Fibroblast of the aortic adventitia (primary cell): ENCODE data around the gene TIRAP. TPM values are rescaled to one million over a fixed set of nuclear protein-coding genes. Genes with fewer than 3 reads are reported as not detected.
A peak's percentile ranks its signal among the peaks of the same experiment; 100 is the strongest.

Experiments
- DNase-seq: peaks from one replicate; pipeline ENCODE4 v3.0.0-alpha.2; 2010; ENCODE audit warnings: low read depth
- H3K4me3 ChIP-seq: 2 replicates; pipeline ENCODE4 v1.5.1; 2011; ENCODE audit warnings: low read depth, mild to moderate bottlenecking, control low read depth, low read length, moderate library complexity
- total RNA-seq: library from RNA; depleted of rRNA; stranded (reverse); fragments of >200 nt; gene quantifications from 2 replicates; pipeline ENCODE4 v1.2.3, GENCODE V29; 2012; ENCODE audit warnings: low replicate concordance
- TF ChIP-seq, protein P1 (sequence below): IDR thresholded peaks from 2 replicates; pipeline ENCODE4 v1.5.1; 2011; ENCODE audit warnings: mild to moderate bottlenecking, low read length, control low read depth, inconsistent platforms; ENCODE audit not compliant: insufficient read depth

TIRAP gene
- total RNA-seq, 1 donor: 5.8 TPM

DNA sequence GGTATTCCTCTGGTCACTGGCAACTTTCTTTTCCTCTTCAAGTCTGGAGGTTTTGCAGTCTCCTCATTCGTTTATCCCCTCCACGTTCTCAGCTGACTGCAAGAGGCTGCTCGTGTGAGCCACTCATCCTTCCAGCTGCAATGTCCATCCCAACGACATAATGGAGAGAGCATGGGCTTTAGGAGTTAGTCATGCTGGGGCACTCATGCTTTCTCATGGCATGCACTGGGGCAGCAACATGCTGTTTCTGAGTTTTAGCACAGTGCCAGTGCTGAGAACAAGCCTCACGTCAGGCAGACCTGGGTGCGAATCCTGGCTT lies 28.1 kb downstream of the TIRAP start:
- no peak for DNase-seq
- no peak overlapping the region for H3K4me3 ChIP-seq
- TF ChIP-seq, protein P1, sequence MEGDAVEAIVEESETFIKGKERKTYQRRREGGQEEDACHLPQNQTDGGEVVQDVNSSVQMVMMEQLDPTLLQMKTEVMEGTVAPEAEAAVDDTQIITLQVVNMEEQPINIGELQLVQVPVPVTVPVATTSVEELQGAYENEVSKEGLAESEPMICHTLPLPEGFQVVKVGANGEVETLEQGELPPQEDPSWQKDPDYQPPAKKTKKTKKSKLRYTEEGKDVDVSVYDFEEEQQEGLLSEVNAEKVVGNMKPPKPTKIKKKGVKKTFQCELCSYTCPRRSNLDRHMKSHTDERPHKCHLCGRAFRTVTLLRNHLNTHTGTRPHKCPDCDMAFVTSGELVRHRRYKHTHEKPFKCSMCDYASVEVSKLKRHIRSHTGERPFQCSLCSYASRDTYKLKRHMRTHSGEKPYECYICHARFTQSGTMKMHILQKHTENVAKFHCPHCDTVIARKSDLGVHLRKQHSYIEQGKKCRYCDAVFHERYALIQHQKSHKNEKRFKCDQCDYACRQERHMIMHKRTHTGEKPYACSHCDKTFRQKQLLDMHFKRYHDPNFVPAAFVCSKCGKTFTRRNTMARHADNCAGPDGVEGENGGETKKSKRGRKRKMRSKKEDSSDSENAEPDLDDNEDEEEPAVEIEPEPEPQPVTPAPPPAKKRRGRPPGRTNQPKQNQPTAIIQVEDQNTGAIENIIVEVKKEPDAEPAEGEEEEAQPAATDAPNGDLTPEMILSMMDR: no peak

DNA sequence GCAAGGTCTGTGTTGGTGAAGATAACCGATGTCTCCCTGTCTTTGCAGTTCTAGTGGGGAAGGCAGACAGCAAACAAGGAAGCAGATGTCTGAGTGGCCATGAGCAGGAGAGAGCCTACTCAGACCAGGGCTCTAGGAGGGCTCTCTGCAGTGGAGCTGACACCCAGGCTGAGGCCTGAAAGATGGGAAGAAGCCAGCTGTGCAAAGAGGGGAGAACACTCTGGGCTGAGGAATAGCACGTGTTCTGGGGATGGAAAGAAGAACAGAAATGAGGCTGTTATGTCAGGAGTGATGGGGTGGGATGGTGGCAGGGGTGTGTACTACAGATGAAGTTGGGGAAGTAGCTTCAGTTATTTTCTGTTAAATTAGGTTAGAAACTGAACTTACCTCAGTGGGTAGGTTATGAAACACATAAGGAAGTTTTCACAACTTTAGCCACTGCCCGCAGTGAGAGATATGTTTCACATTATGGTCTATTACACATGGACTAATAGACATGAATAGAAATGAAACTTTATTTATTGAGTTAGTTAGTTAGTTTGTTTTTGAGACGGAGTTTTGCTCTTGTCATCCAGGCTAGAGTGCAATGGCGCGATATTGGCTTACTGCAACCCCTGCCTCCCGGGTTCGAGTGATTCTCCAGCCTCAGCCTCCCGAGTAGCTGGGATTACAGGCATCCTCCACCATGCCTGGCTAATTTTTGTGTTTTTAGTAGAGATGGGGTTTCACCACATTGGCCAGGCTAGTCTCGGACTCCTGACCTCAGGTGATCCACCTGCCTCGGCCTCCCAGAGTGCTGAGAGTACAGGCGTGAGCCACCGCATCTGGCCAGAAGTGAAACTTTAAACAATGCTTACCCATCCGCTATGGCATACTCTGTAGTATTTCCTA lies 28.8 kb downstream of the TIRAP start:
- DNase-seq: no peak
- H3K4me3 ChIP-seq: no peak overlapping the region
- TF ChIP-seq, protein P1: no peak

DNA sequence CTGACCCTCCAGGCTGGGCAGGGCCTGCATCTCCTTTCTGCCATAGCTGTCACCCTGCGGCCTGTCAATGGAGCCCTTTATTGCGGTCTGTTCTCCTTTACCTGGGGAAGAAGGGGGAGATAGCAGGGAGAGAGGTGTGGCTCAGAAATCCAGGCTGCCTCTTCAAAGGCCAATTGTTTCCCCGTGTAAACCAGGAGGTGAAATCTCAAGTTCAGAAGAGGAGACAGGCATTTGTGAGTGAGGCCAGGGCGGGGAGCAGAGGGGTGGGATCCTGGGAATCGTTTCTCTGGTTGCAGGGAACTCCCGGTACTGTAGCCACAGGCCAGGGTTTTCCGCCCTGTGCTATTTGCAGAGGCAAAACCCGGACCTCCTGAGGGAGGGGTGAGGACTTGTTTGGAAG lies 30.1 kb downstream of the TIRAP start:
- H3K4me3 ChIP-seq: no peak overlapping the region
- no peak for DNase-seq
- TF ChIP-seq, protein P1: no peak

DNA sequence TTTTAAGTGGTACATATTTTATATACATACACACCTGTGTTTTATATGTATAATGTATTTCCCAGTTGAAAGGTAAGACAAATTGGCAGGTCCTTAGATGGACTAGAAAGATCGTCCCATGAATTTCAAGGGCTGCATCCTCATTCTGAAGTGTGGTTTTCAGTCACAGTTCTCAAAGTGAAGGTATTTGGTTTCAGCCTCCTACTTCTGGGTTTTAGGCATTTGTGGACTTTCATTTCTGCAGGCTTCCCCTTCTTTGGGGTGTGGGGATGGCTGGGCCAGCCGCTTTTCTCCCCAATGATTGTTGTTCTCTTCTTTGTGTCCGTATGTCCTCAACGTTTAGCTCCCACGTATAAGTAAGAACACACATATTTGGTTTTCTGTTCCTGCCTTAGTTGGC lies 30.9 kb downstream of the TIRAP start:
- DNase-seq: no peak
- no peak overlapping the region for H3K4me3 ChIP-seq
- TF ChIP-seq, protein P1: no peak

DNA sequence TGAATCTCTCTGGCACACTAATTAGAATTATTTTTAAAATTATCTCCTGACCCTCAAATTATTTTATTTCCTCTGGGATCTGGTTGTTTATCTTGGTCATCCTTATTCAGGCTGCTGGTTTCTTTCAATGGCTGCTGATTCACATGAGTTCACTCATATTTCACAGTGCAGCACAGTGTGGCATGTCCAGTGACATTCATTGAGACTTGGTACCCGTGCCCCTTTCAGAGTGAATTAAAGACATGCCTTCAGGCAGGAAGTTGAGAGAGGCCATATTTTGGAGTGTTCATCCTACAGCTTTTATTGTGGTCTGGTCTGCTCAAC lies 34.5 kb downstream of the TIRAP start:
- TF ChIP-seq, protein P1: no peak
- no peak for DNase-seq
- H3K4me3 ChIP-seq: no peak overlapping the region

DNA sequence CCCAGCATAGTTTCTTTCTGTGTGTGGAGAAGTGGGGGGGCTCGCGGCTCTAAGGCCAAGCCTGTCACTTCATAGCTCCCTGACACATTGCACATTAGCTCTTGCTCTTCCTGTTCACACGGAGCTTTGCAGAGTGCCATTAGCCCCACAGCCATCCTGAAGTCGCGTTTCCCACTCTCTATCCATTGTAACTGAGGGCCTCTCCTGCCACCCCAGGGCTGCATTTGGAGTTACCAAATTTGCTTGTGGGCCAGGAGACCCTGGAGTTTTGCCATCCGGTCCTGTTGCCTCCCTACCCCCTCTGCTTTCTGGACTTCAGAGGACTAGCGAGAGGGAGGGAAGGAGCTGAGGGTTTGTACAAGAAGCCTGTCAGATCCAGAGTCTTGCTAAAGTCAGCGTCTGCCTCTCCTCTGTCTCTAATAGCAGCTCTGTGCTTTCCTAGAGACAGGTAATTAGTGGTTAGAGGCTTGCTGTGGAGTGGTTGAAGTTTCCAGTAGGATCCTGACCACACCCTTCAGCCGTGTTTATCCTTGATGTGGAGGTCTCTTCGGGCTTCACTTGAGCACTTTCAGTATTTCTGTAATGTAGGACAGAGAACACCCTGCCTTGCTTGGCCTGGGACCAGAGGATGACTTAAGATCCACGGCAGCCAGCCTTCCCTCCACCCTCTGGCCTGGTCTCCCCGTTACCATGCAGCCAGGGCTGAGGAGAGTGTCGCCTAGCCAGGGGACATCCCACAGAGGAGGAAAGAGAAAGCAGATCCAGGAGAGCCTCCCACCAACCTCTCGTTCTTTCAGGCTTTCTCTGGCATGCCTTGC lies 35.1 kb downstream of the TIRAP start:
- H3K4me3 ChIP-seq: peak overlapping the region; percentile 55
- peak; percentile 90 for DNase-seq
- TF ChIP-seq, protein P1: no peak
